Measurements from ENCODE around the gene CACNA1S.
A peak's percentile ranks its signal among the peaks of the same experiment; 100 is the strongest.

CACNA1S gene

GRCh38 chr1:201093962-201094361 is 18.3 kb downstream of the CACNA1S start:
- no peak for FAIRE-seq

GRCh38 chr1:201093561-201093960 is 18.7 kb downstream of the CACNA1S start:
- FAIRE-seq: no peak
- no peak for DNase-seq (ENCODE audit: low spot score)

More at GRCh38 chr1:201093962-201094361, 18.3 kb downstream of the CACNA1S start:
- no peak for DNase-seq (ENCODE audit: low spot score)

- DNase-seq (ENCODE audit: low spot score) (no peak), FAIRE-seq (no peak)
Measured at GRCh38 chr1:201092738-201093137, 19.5 kb downstream of the CACNA1S start.

- no peak for FAIRE-seq
Measured at GRCh38 chr1:201091256-201091655, 21.0 kb downstream of the CACNA1S start.

GRCh38 chr1:201090541-201090940 is 21.7 kb downstream of the CACNA1S start:
- FAIRE-seq (no peak), DNase-seq (ENCODE audit: low spot score) (no peak)

More at GRCh38 chr1:201091256-201091655, 21.0 kb downstream of the CACNA1S start:
- DNase-seq (ENCODE audit: low spot score): no peak

- FAIRE-seq: no peak
- DNase-seq (ENCODE audit: low spot score): no peak
Measured at GRCh38 chr1:201089596-201089995, 22.6 kb downstream of the CACNA1S start.

GRCh38 chr1:201088901-201089525 is 23.2 kb downstream of the CACNA1S start:
- DNase-seq (ENCODE audit: low spot score) (no peak), FAIRE-seq (peak; percentile 13)

- FAIRE-seq (no peak), DNase-seq (ENCODE audit: low spot score) (no peak)
Measured at GRCh38 chr1:201088395-201088794, 23.8 kb downstream of the CACNA1S start.

GRCh38 chr1:201085902-201086735 is 26.1 kb downstream of the CACNA1S start:
- DNase-seq (ENCODE audit: low spot score): peak; percentile 74
- no peak for FAIRE-seq

- DNase-seq (ENCODE audit: low spot score): no peak
- no peak for FAIRE-seq
Measured at GRCh38 chr1:201084295-201084694, 27.9 kb downstream of the CACNA1S start.

GRCh38 chr1:201083741-201084140 is 28.5 kb downstream of the CACNA1S start:
- DNase-seq (ENCODE audit: low spot score) (no peak), FAIRE-seq (no peak)

- DNase-seq (ENCODE audit: low spot score): no peak
- FAIRE-seq: no peak
Measured at GRCh38 chr1:201080135-201080534, 32.1 kb downstream of the CACNA1S start.

GRCh38 chr1:201077736-201078135 is 34.5 kb downstream of the CACNA1S start:
- FAIRE-seq (no peak), DNase-seq (ENCODE audit: low spot score) (no peak)

GRCh38 chr1:201077116-201077515 is 35.1 kb downstream of the CACNA1S start:
- no peak for DNase-seq (ENCODE audit: low spot score)
- FAIRE-seq: peak; percentile 13

- DNase-seq (ENCODE audit: low spot score) (no peak), FAIRE-seq (no peak)
Measured at GRCh38 chr1:201076092-201076491, 36.1 kb downstream of the CACNA1S start.

GRCh38 chr1:201074018-201074417 is 38.2 kb downstream of the CACNA1S start:
- FAIRE-seq (no peak), DNase-seq (ENCODE audit: low spot score) (no peak)

- DNase-seq (ENCODE audit: low spot score): no peak
- FAIRE-seq: no peak
Measured at GRCh38 chr1:201072922-201073321, 39.3 kb downstream of the CACNA1S start.

- DNase-seq (ENCODE audit: low spot score) (no peak), FAIRE-seq (no peak)
Measured at GRCh38 chr1:201072149-201072548, 40.1 kb downstream of the CACNA1S start.

GRCh38 chr1:201069636-201070035 is 42.6 kb downstream of the CACNA1S start:
- DNase-seq (ENCODE audit: low spot score) (no peak), FAIRE-seq (no peak)

- FAIRE-seq: no peak
- DNase-seq (ENCODE audit: low spot score): no peak
Measured at GRCh38 chr1:201068976-201069375, 43.2 kb downstream of the CACNA1S start.

GRCh38 chr1:201066986-201067385 is 45.2 kb downstream of the CACNA1S start:
- no peak for DNase-seq (ENCODE audit: low spot score)

GRCh38 chr1:201065686-201066085 is 46.5 kb downstream of the CACNA1S start:
- DNase-seq (ENCODE audit: low spot score) (no peak), FAIRE-seq (no peak)

More at GRCh38 chr1:201066986-201067385, 45.2 kb downstream of the CACNA1S start:
- no peak for FAIRE-seq

- FAIRE-seq (no peak), DNase-seq (ENCODE audit: low spot score) (no peak)
Measured at GRCh38 chr1:201064806-201065205, 47.4 kb downstream of the CACNA1S start.
